HFFc6 (cell line): Measurements from ENCODE around the gene GNG3. TPM values are rescaled to one million over a fixed set of nuclear protein-coding genes. Genes with fewer than 3 reads are reported as not detected.
"Not testable (repeated sequence)": the region's sequence is repeated elsewhere in the genome, so short reads cannot be mapped to it uniquely, and the experiment has no call there.

Source experiments
- DNase-seq: peaks from one replicate; pipeline ENCODE4 v3.0.0-alpha.2; 2018
- H3K27ac Mint-ChIP-seq: 2 replicates; pipeline ENCODE4 v1.8.0; 2020; ENCODE audit warnings: mild to moderate bottlenecking, mixed read lengths
- H3K27me3 Mint-ChIP-seq: 2 replicates; pipeline ENCODE4 v1.8.0; 2021; ENCODE audit warnings: mild to moderate bottlenecking, moderate library complexity, mixed read lengths; ENCODE audit not compliant: insufficient read depth
- H3K36me3 Mint-ChIP-seq: 2 replicates; pipeline ENCODE4 v1.8.0; 2021; ENCODE audit warnings: low read depth, mixed read lengths
- H3K4me1 Mint-ChIP-seq: 2 replicates; pipeline ENCODE4 v1.8.0; 2020; ENCODE audit warnings: low read depth, mixed read lengths
- H3K4me3 Mint-ChIP-seq: 2 replicates; pipeline ENCODE4 v1.8.0; 2020; ENCODE audit warnings: mild to moderate bottlenecking, moderate library complexity, mixed read lengths
- H3K9me3 Mint-ChIP-seq: 2 replicates; pipeline ENCODE4 v1.8.0; 2020; ENCODE audit warnings: mild to moderate bottlenecking, mixed read lengths
- total RNA-seq, 6 experiments: library from RNA; stranded (reverse); fragmentation: NEBNext Ultra II Directional; extraction: Animal tissue kit (Norgen Biotek cat#: 25700); gene quantifications; 2 replicates in 1 of 6; 3 replicates in 5 of 6; pipeline ENCODE4 v1.2.3, GENCODE V29; 2021
- TF ChIP-seq, protein P1 (sequence below): fragments of 200-600 bp; sonication (generic); IDR thresholded peaks from 2 replicates; pipeline ENCODE4 v1.5.0; 2021; ENCODE audit warnings: antibody characterized with exemption, mild to moderate bottlenecking

The GNG3 gene
- total RNA-seq, 6 experiments from 2014 or later = not detected

GRCh38 chr11:62689421-62690183 lies 17.9 kb upstream of the GNG3 start, which contains the start of gene LRRN4CL:
TSS of gene LRRN4CL (minus strand) at chr11:62689530. CDS start at chr11:62688508, 1,022 bp downstream.
- TF ChIP-seq, protein P1, sequence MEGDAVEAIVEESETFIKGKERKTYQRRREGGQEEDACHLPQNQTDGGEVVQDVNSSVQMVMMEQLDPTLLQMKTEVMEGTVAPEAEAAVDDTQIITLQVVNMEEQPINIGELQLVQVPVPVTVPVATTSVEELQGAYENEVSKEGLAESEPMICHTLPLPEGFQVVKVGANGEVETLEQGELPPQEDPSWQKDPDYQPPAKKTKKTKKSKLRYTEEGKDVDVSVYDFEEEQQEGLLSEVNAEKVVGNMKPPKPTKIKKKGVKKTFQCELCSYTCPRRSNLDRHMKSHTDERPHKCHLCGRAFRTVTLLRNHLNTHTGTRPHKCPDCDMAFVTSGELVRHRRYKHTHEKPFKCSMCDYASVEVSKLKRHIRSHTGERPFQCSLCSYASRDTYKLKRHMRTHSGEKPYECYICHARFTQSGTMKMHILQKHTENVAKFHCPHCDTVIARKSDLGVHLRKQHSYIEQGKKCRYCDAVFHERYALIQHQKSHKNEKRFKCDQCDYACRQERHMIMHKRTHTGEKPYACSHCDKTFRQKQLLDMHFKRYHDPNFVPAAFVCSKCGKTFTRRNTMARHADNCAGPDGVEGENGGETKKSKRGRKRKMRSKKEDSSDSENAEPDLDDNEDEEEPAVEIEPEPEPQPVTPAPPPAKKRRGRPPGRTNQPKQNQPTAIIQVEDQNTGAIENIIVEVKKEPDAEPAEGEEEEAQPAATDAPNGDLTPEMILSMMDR = no peak
- H3K4me1 Mint-ChIP-seq = peaks cover 25% of the 10 kb centered on the region
- peaks cover 12% of the 10 kb centered on the region for H3K36me3 Mint-ChIP-seq
- peak within 1 kb of the TSS; percentile 60 for H3K4me3 Mint-ChIP-seq
- no peaks in the 10 kb centered on the region for H3K9me3 Mint-ChIP-seq
- DNase-seq = peak; percentile 88
- H3K27ac Mint-ChIP-seq = peak within 1 kb of the TSS; percentile 90
- H3K27me3 Mint-ChIP-seq = no peaks in the 10 kb centered on the region; the same call in 1 of the 2 replicates

DNA sequence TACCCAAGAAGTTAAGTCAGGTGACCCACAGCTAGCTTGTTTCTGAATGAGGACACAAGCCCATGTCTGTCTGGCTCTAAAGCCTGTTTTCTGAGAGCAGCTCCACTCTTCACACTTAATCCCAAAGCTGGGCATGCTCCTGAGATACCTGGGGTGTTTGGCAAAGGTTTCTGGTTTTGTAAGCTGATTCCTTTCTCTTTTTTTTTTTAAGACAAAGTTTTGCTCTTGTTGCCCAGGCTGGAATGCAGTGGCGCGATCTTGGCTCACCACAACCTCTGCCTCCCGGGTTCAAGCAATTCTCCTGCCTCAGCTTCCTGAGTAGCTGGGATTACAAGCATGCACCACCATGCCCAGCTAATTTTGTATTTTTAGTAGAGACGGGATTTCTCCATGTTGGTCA lies 13.9 kb upstream of the GNG3 start:
- Mint-ChIP-seq H3K4me1 (peaks cover 27% of the 10 kb centered on the region), H3K36me3 (peaks cover 16% of the 10 kb centered on the region)
- not testable (repeated sequence) for H3K9me3 Mint-ChIP-seq, H3K27ac Mint-ChIP-seq, H3K4me3 Mint-ChIP-seq, DNase-seq, H3K27me3 Mint-ChIP-seq

DNA sequence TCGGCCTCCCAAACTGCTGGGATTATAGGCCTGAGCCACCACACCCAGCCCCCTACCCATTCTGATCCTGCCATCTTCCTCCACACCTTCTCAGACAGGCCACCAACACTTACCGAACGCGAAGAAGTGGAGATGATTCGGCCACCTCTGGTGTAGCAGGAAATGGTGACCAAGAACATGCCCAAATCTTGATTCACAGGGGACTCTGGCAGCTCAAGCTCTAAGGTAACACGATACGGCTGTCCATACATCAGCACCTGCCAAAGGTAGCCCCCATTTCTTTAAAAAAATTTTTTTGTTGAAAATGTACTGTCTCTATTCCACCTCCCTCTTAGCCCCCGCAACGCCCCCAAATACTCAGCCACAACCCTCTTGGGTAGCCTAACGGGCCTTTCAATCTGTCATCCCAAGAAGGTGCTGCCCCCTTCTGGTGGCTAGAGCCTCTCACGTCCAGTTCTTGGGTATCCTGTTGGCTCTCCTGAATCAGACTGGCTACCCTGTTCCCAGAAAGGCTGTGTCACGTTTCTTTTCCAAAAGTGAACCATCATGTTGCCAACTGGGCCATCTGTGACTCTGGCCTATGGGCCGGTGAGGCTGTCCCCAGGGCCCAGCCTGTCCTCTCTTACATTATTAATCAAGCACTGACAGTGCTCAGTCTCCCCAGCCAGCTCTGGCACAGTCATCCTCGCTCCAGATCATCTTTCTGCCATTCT lies 12.9 kb upstream of the GNG3 start:
- Mint-ChIP-seq H3K27ac (peak overlapping the region; percentile 70), H3K27me3 (no peaks in the 10 kb centered on the region; the same call in 1 of the 2 replicates), H3K36me3 (peaks cover 18% of the 10 kb centered on the region), H3K4me3 (no peak overlapping the region), H3K4me1 (peaks cover 17% of the 10 kb centered on the region), H3K9me3 (no peaks in the 10 kb centered on the region)
- TF ChIP-seq, protein P1 = peak; percentile 89
- DNase-seq = peak; percentile 75

DNA sequence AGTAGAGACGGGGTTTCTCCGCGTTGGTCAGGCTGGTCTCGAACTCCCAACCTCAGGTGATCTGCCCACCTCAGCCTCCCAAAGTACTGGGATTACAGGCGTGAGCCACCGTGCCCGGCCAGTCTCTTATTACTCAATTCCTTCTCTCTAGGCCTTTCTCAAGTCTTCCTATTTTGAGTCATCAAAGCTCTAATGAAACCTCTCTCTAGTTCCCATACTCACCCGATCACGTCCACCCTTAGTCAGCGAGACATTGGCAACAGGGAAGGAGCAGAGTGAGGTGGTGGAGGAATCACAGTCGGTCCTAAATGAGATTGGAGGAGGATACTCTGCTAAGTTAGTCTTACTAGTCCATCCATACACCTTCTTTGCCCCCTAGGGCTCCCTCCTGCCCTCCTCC lies 5.2 kb upstream of the GNG3 start:
- Mint-ChIP-seq H3K4me3 (no peak overlapping the region), H3K9me3 (no peaks in the 10 kb centered on the region), H3K36me3 (peaks cover 30% of the 10 kb centered on the region), H3K4me1 (peaks cover 19% of the 10 kb centered on the region), H3K27ac (no peak overlapping the region), H3K27me3 (no peaks in the 10 kb centered on the region; the same call in 1 of the 2 replicates)
- DNase-seq = no peak
- TF ChIP-seq, protein P1 = no peak

GRCh38 chr11:62703921-62704320 lies 3.6 kb upstream of the GNG3 start:
- H3K9me3 Mint-ChIP-seq, H3K27ac Mint-ChIP-seq, H3K27me3 Mint-ChIP-seq, H3K4me3 Mint-ChIP-seq, DNase-seq: not testable (repeated sequence)
- peaks cover 25% of the 10 kb centered on the region for H3K4me1 Mint-ChIP-seq
- peaks cover 25% of the 10 kb centered on the region for H3K36me3 Mint-ChIP-seq

DNA sequence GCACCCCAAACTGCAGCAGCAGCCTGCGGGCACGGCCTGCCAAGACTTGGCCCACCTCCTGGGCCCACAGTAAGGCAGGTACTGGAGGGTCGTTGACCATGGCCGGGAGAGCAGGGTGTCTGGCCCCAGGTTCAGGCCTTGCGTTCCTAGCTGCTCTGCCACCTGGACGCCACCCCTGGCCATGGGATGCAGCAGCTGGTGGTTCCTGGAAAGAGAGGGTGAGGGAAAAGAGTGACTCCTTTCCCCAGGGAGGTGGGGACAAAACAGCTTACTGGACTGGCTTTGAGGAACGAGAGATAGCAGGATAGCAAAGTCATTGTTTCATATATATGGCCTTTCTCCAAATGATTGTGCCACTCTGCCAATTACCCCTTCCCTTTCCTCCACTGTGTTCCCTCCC lies 2.1 kb upstream of the GNG3 start:
- Mint-ChIP-seq H3K9me3 (no peaks in the 10 kb centered on the region), H3K36me3 (peaks cover 33% of the 10 kb centered on the region), H3K4me3 (peak overlapping the region; percentile 94), H3K27ac (peak overlapping the region; percentile 98), H3K4me1 (peaks cover 39% of the 10 kb centered on the region), H3K27me3 (peaks cover 5% of the 10 kb centered on the region)
- TF ChIP-seq, protein P1 = no peak; the same call in 1 of the 2 replicates
- DNase-seq = no peak
